Sciatic nerve (tissue), 2 donors: ENCODE measurements around the gene GALNS. TPM values are rescaled to one million over a fixed set of nuclear protein-coding genes. Genes with fewer than 3 reads are reported as not detected.
"Not testable (repeated sequence)": the region's sequence is repeated elsewhere in the genome, so short reads cannot be mapped to it uniquely, and the experiment has no call there.

ENCODE experiments used
- ATAC-seq: fragments of 200-7000 bp; cut with Tn5 transposase; one replicate; pipeline ENCODE4 v1.9.1; 2020; ENCODE audit warnings: mild to moderate bottlenecking, moderate library complexity
- DNase-seq: peaks from one replicate; pipeline ENCODE4 v3.0.0-alpha.2; 2020; ENCODE audit warnings: low spot score
- intact Hi-C: fragments of 100-400 bp; cut with DNase I; formaldehyde crosslinking; loops from one replicate; pipeline ENCODE4 v1.14.2; 2022
- total RNA-seq: library from RNA; stranded (reverse); fragmentation: NEBNext Ultra II Directional; extraction: Animal tissue kit (Norgen Biotek cat#: 25700); gene quantifications from one replicate; pipeline ENCODE4 v1.2.1, GENCODE V29; 2021
- donor health status: DM: no; HTN: no; CAD: no.
- donor health status: DM: no; HTN: no; CAD: no.

The GALNS gene
- total RNA-seq, 1 donor from 2014 or later = 41.1 TPM

DNA sequence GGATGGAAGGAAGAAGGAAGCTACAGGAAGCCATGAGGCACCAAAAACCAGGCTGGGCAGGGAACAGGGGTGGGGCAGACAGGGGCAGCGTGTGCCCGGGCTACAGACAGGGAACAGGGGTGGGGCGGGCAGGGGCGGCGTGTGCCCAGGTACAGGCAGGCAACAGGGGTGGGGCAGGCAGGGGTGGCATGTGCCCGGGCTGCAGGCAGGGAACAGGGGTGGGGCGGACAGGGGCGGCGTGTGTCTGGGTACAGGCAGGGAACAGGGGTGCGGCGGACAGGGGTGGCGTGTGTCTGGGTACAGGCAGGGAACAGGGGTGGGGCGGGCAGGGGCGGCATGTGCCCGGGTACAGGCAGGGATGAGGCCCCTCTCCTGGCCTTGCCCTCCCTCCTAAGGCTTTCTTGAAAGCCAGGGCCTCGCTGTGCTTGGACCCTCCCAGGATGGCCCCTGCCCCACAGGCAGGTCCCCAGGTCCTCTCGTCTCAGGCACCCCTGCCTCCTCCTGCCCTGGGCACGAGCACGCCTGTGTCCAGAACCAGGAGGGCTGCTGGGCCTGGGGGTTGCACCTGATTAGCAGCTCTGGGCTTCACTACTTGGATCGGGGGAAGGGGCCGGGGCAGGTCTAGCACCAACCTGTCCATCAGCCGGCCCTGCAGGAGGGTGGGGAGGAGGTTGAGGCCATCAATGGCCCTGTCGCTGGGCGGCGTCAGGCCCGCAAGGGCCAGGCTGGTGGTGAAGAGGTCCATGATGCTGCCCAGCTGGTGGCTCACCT is 30.5 kb downstream of the GALNS start:
- ATAC-seq (no peak), DNase-seq (no peak)
- intact Hi-C loops = no loop called here

DNA sequence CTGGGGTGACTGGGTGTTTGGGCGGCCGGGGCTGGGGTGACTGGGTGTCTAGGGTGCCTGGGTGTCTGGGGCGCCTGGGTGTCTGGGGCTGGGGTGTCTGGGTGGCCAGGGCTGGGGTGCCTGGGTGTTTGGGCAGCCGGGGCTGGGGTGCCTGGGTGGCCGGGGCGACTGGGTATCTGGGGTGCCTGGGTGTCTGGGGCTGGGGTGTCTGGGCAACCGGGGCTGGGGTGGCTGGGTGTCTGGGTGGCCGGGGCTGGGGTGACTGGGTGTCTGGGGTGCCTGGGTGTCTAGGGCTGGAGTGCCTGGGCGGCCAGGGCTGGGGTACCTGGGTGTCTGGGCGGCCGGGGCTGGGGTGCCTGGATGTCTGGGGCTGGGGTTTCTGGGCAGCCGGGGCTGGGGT is 31.6 kb downstream of the GALNS start:
- intact Hi-C loops = no loop called here

DNA sequence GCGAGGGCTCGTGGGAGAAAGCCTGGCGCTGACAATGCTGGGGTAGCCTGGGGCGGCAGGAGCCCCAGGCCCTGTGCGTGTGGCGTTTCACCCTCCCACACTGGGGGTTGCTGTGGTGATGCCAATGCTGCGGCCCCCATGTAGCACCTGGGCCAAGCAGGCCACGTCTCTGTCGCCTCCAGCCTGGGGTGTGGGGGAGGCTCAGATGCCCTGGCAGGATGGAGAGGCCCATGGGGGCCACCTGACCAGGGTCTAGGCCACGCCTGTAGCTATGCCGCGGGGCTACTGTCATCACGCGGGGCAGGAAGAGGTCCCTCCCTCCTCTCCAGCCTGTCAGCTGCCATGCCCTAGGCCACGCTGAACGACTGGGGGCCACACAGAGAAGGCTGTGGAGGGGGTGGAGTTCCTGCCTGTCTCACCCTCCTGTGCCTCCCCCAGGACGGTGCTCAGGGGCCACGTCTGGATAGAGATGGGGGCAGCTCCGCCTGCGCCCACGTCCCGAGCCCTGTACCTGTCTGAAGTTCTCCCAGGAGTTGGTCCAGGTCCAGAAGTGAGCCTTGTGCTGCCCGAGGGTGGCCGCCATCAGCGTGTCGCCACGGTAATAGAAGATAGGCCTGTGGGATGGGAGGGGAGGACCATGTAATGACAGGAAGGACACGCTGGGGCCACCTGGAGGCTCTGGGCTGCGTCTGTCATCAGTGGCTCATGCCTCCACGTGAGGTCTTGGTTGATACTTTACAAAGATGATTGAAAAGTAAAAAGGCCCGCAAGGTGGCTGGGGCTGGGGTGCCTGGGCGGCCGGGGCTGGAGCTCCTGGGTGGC is 32.3 kb downstream of the GALNS start:
- DNase-seq = no peak
- no peak for ATAC-seq
- intact Hi-C loops = no loop called here

More for the DNA sequence above, 31.6 kb downstream of the GALNS start:
- DNase-seq (no peak), ATAC-seq (no peak)

DNA sequence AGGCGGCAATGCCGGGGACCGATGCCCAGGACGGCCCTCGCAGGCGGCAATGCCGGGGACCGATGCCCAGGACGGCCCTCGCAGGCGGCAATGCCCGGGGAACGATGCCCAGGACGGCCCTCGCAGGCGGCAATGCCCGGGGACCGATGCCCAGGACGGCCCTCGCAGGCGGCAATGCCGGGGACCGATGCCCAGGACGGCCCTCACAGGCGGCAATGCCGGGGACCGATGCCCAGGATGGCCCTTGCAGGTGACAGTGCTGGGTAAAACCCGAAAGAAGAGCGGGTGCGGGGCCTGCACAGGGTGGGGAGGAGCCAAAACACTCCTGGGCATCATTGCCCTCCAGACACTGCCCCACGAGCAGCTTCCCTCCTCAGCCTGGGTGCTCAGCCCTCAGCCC is 33.1 kb downstream of the GALNS start:
- DNase-seq, ATAC-seq, intact Hi-C loops: not testable (repeated sequence)

DNA sequence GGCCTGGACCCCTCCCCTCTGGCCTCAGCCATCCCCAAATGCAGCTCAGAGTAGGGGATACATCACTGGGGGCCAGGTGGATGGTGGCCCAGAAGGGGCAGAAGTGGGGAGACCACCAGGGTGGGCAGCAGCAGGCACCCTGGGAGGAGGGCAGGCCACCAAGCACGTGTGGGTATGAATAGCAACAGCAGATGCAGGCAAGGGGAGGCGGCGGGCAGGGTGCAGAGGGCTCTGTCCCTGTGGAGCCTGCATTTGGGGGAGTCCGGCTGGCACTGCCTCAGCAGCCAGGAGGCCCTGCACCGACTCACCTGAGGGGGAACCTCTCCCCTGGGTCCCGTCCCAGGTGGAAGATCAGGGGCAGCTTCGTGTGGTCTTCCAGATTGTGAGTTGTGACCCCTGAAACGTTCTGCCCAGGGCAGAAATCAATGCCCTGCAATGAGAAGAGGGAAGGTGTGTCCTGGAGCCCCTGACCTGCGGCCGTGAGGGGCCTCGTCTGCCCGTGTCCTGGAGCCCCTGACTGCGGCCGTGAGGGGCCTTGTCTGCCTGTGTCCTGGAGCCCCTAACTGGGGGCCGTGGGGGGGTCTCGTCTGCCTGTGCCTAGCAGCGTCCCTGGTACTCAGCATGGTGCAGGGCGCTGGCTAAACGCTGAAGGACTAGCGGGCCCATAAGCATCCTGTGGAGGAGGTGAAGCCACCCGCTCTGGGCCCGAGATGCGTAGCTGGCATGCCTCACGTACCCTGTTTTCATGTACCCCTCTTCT is 34.3 kb downstream of the GALNS start:
- DNase-seq (no peak), ATAC-seq (no peak)
- intact Hi-C loops = no loop called here

DNA sequence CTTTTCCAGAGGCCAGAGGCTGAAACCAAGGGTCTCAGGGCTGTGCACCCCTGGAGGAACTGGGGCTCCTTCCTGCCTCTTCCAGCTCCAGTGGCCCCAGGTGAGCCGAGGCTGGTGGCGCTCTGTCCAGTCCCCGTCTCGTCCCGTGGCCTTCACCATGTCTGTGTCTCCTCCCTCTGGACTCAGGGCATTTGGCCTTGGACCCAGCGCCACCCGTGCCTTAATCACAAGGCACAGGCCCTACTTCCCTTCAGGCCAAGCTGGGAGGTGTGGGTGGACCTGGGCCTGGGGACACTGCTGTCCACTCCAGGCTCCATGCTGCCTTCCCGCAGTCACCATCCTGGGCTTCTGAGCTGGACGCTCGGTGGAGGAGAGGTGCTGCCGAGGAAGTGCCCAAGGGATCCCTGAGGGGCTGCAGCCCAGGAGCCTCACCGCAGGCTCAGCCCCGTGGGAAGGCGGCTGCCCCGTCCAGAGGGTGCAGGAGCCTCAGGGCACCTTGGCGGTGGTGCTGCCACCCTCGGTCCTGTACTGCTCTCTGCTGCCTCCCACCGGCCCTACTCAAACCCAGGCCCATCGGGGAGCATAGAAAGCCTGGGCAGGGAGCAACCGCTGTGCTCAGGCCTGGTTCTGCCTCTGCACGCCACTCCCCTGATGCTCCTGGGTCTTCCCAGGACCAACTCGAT is 35.4 kb downstream of the GALNS start:
- intact Hi-C loops = no loop called here
- DNase-seq = no peak
- ATAC-seq = no peak

DNA sequence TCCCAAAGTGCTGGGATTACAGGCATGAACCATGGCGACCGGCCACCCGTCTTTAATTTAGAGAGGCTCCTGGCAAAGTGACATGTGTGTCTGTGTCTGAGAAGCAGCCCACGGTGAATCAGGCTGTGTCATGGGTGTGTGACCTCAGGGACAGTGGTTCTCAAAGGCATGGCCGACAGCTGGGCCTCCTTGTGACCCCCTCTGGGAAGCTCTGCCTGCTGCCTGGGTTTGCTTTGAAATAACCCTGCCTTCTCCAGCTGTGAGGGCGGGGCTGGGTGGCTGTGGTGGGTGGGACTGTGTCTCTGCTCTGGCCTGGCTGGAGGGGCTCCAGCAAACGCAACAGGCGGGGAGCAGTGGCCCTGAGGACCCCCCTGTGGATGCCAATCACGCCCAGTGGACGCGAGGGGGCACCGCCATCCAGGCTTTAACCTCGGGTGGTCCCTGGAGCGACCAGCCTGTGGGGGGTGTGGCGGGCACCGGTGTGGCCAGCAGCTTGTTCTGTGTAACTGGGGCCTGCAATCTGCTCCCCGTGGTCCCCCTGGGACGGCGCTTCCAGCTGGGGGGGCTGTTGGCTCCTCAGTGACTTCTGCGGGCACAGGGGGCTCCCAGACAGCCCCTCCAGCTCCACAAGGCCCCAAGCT is 36.2 kb downstream of the GALNS start:
- no peak for DNase-seq
- ATAC-seq = no peak
- intact Hi-C loops = no loop called here

DNA sequence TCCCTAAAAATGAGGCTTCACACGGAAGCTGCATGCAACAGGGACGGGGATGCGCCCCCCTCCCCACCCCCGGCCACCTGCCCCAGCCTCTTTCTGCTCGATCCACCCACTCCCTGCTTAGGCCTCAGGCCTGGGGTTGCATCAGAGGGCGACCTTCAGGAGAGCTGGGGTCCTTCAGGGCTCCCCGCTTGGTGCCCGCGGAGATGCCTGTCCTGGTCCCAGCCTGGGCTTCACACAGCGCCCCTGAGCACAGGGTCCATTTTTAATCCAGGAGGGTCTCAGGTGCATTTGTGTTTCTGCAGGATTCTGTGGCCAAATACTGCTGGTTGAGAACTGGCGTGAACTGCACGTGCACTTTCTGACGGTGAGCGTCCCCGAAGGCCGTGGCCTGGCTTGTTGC is 37.6 kb downstream of the GALNS start:
- DNase-seq (no peak), ATAC-seq (no peak)
- intact Hi-C loops = no loop called here

DNA sequence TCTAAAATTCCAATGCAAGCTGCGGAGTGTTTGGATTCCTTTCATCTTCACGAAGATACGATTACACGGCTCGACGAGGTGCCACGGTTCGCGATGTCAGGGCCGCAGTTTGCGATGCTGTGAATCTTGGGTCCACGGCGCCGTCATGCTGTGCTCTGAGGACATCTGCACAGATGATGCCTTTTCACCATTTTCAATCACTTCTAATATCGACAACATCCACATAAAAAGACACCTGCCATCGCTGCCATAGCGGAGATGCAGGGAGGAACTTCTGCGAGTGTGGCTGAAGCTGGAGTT is 38.2 kb downstream of the GALNS start:
- ATAC-seq (no peak), DNase-seq (no peak)
- intact Hi-C loops = no loop called here

DNA sequence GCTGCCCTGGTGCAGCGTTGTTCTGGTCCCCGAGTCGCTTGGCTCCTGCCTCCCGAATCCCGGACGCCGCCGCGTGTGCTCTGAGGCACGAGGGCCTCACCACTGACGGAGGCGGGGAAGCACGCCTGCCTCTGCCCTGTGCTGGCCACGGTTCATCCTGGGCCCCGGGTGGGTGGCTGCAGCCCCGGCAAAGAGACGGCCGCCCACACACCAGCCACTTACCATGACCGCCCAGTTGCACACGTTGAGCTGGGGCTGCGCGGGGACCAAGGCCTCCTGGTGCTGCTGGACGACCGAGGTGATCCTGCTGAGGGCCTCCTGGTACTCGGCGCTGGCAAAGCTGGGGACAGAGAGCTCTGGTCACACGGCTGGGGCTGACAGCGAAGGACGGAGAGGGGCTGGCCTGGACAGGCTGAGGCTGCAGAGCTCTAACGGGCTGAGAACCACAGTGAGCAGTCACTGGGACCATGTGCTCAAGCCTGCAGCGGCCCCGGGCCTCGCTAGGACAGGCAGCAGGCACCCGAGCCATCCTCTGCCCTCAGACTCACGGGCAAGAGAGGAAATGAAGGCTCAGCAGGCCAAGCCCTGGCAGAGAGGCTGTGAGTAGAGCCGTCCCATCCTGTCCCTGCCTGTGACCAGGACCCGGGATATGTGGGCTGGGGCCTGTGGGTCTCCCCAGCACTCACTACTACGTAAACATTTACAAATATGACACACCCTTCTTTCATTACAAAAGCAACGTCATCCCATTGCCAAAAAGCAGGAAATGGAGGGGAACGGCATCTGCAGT is 38.8 kb downstream of the GALNS start:
- intact Hi-C loops = no loop called here
- DNase-seq = no peak
- ATAC-seq = no peak

DNA sequence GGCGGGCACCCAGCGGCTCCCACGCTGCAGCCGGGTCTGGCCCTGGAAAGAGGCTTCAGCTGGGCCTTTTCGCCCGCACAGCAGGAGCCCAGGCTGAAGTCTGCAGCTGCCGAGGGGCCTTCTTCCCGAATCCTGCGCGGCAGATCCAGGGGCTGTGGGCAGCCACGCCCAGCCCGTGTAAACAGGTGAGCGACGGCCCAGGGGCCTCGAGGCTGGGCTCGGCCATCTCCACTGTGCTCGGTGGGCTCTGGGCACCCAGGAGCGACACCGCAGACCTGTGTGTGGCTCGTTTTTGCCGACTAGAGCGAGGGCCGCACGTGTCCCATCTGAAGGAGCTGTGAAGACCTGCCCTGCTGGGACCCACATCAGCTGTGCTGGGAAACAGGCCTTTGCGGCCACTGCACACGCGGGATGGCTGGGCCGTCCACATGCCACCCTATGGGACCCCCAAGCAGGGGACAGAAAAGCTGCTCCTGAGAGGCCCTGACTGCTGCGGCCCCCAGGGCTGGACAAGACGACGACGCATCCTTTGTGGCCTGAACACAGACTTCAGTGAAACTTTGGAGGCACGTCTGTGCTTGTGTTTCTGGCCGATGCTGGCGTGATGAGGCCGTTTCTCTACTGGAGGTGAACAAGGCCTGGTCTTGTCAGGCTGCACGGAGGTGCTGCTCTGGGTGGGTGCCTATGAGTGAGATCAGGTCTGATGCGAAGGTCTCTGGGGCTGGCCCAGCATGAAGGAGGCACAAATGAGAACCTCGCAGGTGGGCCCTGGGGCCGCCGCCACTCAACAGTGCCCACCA is 39.8 kb downstream of the GALNS start:
- DNase-seq (no peak), ATAC-seq (no peak)
- intact Hi-C loops = no loop called here

DNA sequence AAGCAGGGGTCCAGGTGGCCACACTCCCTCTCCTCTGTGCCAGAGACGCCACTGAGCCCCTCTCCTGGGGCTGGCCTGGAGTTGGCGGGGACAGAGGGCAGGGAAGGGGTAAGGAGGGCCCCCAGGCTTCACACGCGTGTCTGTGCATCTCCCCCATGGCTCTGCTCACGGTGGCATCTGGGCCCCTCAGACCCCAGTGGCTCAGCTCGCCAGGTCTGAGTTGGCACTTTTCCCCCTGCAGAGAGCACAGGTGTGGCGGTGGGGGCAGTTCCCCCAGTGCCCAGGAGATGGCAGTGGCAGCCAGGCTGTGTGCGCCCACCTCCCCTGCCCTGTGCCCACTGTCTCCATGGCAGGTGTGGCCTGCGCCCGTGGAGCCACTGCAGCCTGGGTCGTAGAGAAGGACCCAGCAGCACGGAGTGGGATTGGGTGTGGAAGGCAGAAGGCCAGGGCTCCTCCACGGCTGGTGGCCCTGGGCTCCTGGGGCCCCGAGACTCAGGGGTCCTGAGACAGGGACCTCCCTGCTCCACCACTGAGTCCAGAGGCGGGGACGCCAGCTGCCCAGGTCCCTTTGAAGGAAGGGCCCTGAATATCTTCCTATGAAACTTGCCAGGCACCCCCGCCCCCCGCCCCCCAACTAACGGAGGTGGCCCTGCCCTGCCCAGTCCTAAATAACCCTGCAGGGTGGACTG is 40.7 kb downstream of the GALNS start:
- ATAC-seq (no peak), DNase-seq (no peak)
- intact Hi-C loops = no loop called here

DNA sequence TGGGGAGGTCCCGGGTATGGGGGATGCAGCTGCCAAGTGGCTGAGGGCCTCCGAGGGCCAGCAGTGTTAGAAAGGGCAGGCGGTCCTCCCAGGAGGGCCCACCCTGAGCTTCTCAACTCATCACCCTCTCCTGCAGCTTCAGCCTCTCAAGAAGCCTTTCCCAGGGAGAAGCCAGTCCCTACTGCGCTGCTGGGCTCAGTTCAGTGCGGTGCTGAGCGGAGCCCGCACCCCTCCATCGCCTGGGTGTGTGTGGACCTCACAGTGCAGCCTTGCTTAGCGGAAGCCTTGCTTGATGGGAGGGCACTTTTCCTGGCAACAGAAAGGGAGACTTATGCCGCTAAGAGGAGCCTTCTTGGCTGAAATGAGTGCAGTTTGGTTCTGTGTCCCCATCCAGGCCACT is 41.5 kb downstream of the GALNS start:
- DNase-seq = no peak
- intact Hi-C loops = no loop called here
- no peak for ATAC-seq

DNA sequence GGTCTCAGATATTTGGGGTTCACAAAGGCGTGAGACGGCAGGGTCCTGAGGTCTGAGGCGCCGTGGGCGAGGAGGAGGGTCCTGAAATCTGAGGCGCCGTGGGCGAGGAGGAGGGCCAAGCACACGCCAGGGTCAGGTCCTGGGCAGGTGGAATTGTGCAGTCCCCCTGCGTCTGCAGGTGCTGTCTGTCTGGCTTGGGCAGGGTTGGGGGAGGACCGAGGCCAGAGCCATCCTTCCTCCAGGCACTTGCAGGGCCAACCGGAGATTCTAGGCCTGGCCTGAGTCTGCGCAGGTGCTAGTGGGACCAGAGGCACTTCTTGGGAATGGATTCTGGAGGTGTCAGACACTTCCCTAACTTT is 42.6 kb downstream of the GALNS start:
- intact Hi-C loops = no loop called here

DNA sequence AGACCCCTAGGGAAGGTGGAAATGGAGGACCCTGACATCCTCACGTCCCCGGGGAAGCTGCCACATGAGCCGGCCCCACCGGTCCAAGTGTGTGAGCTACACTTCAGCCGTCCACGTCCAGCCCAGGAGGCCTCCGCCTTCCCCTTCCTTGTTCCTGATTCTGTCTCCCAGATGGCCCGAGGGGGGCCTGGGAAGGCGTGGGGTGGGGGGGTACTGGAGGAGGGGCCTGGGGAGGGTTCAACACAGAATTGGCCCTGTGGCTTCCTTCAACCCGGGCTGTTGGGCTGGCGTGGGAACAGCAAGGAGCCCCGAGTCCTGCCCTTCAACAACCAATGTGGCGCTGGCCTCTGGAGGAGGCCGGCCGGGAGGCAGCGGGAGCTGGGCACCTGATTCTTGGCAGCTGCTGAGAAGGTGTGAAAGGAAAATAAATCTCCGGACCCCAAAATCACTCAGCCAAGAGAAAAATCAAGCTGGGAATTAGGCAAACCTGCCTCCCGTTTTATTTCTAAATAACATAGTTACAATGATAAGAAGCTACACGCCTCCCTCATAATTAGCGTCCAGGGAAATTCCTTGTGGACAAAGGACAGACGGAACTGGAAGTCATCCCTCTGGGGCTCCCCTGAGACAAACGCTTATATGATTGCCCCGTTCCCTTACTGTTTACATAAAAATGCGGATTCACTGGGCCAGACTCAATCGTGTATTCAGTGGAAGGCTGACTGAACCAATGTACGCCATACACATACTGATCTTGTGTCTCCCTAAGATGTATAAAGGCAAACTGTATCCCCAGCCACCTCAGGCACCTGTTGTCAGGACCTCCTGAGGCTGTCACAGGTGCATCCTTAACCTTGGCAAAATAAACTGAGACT is 43.2 kb downstream of the GALNS start:
- intact Hi-C loops = no loop called here
- no peak for ATAC-seq
- no peak for DNase-seq

More for the DNA sequence above, 42.6 kb downstream of the GALNS start:
- no peak for ATAC-seq
- no peak for DNase-seq
